Activated T-helper 1 cell treated with anti-CD3 and anti-CD28 coated beads, Interleukin-12 subunit alpha, Interleukin-12 subunit beta, Interleukin-2, Interleukin-4 antibody, amounts not matched to agents 30 ng/mL and 10 ng/mL and 1 ng/mL, durations not matched to agents 14 hours and 24 hours and 36 hours (primary cell): ENCODE results near the gene SPATA20. TPM values are rescaled to one million over a fixed set of nuclear protein-coding genes. Genes with fewer than 3 reads are reported as not detected.

ENCODE experiments used
- DNase-seq: peaks from one replicate; pipeline ENCODE4 v3.0.0; 2021; ENCODE audit warnings: low spot score
- H3K27ac Mint-ChIP-seq: one replicate; pipeline ENCODE4 v1.8.0; 2021; ENCODE audit warnings: mild to moderate bottlenecking, mixed read lengths
- H3K27me3 Mint-ChIP-seq: one replicate; pipeline ENCODE4 v1.8.0; 2022; ENCODE audit warnings: mild to moderate bottlenecking, moderate library complexity, mixed read lengths; ENCODE audit not compliant: insufficient read depth
- H3K36me3 Mint-ChIP-seq: one replicate; pipeline ENCODE4 v1.8.0; 2021; ENCODE audit warnings: low read depth, mixed read lengths
- H3K4me1 Mint-ChIP-seq: one replicate; pipeline ENCODE4 v1.8.0; 2021; ENCODE audit warnings: low read depth, mixed read lengths
- H3K4me3 Mint-ChIP-seq: one replicate; pipeline ENCODE4 v1.8.0; 2021; ENCODE audit warnings: mild to moderate bottlenecking, moderate library complexity, mixed read lengths
- H3K9me3 Mint-ChIP-seq: one replicate; pipeline ENCODE4 v1.8.0; 2021; ENCODE audit warnings: mixed read lengths
- intact Hi-C: fragments of 100-400 bp; cut with micrococcal nuclease; formaldehyde crosslinking; loops from one replicate; pipeline ENCODE4 v1.15.1; 2024
- total RNA-seq: library from RNA; stranded (reverse); gene quantifications from 2 replicates; pipeline ENCODE4 v1.2.3, GENCODE V29; 2022

The SPATA20 gene
- total RNA-seq, 1 donor from 2014 or later: 20.5 TPM

GRCh38 chr17:50583641-50584040 lies 36.7 kb downstream of the SPATA20 start:
- Mint-ChIP-seq H3K36me3 (no peaks in the 10 kb centered on the region), H3K27me3 (peaks cover 18% of the 10 kb centered on the region), H3K9me3 (no peaks in the 10 kb centered on the region), H3K27ac (no peak overlapping the region), H3K4me3 (no peak overlapping the region), H3K4me1 (no peaks in the 10 kb centered on the region)
- DNase-seq: no peak
- intact Hi-C loops: no loop called here

DNA sequence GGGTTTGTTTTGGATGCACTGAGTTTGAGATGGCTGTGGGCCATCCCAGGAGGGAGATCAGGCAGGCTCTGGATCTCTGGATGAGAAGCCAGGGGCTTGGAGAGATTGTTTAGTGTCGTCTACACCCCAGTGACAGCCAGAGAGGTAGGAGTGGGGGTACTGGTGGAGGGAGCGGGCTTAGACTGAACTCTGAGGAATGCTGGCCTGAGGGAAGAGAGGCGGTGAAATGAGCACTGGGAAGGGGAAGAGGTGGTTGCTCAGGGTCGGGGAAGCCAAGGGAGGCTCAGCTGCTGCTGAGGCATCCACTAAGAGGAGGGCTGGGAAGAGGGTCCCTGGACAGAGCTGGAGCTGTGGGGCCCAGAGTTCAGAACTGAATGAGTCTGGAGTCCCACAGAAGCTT lies 37.1 kb downstream of the SPATA20 start:
- Mint-ChIP-seq H3K27ac (no peak overlapping the region), H3K4me1 (no peaks in the 10 kb centered on the region), H3K9me3 (no peaks in the 10 kb centered on the region), H3K4me3 (no peak overlapping the region), H3K27me3 (peaks cover 13% of the 10 kb centered on the region), H3K36me3 (no peaks in the 10 kb centered on the region)
- intact Hi-C loops: no loop called here
- no peak for DNase-seq

DNA sequence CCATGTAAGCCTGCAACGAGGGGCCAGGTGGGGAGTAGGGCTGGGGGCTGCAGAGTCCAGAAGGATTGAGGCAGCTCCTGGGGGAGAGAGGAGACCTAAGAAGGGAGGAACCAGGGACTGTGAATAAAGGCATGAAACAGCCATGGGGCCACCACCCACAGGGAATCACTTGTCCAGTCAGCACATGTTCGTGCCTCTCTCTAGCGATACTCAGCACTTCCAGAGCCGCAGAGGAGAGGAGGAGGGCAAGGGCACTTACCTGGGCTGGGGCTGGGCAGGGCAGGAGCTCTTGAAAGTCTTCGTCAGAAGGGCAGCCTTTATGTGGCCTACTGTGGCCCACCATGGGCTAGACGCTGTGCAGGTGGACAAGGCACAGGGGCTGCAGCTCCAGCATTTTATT lies 37.8 kb downstream of the SPATA20 start:
- Mint-ChIP-seq H3K27me3 (peaks cover 12% of the 10 kb centered on the region), H3K4me1 (no peaks in the 10 kb centered on the region), H3K9me3 (no peaks in the 10 kb centered on the region), H3K36me3 (no peaks in the 10 kb centered on the region), H3K27ac (no peak overlapping the region), H3K4me3 (no peak overlapping the region)
- no peak for DNase-seq
- intact Hi-C loops: no loop called here

DNA sequence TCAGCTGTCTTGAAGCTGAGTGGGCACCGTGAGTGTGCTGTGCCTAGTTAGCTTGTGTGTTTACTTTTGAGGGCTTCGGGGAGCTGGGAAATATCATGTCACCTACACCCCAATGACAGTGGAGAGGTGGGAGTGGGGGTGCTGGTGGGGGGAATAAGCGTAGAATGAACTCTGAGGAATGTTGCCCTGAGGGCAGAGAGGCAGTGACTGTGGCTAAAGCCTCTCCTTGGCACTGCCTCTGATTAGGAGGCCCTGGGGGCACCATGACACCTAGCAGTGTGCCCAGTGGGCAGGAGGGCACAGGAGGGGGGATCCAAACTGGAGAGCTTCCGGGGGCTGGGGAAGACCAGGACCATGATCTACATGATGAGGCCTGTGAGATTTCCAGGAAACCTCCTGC lies 38.4 kb downstream of the SPATA20 start:
- no peaks in the 10 kb centered on the region for H3K4me1 Mint-ChIP-seq
- H3K27ac Mint-ChIP-seq: no peak overlapping the region
- H3K36me3 Mint-ChIP-seq: no peaks in the 10 kb centered on the region
- intact Hi-C loops: no loop called here
- peaks cover 12% of the 10 kb centered on the region for H3K27me3 Mint-ChIP-seq
- no peaks in the 10 kb centered on the region for H3K9me3 Mint-ChIP-seq
- no peak overlapping the region for H3K4me3 Mint-ChIP-seq
- no peak for DNase-seq

GRCh38 chr17:50585891-50586290 lies 38.9 kb downstream of the SPATA20 start:
- intact Hi-C loops: no loop called here
- no peak for DNase-seq
- no peaks in the 10 kb centered on the region for H3K9me3 Mint-ChIP-seq
- no peak overlapping the region for H3K4me3 Mint-ChIP-seq
- H3K4me1 Mint-ChIP-seq: no peaks in the 10 kb centered on the region
- peaks cover 11% of the 10 kb centered on the region for H3K27me3 Mint-ChIP-seq
- no peak overlapping the region for H3K27ac Mint-ChIP-seq
- no peaks in the 10 kb centered on the region for H3K36me3 Mint-ChIP-seq

DNA sequence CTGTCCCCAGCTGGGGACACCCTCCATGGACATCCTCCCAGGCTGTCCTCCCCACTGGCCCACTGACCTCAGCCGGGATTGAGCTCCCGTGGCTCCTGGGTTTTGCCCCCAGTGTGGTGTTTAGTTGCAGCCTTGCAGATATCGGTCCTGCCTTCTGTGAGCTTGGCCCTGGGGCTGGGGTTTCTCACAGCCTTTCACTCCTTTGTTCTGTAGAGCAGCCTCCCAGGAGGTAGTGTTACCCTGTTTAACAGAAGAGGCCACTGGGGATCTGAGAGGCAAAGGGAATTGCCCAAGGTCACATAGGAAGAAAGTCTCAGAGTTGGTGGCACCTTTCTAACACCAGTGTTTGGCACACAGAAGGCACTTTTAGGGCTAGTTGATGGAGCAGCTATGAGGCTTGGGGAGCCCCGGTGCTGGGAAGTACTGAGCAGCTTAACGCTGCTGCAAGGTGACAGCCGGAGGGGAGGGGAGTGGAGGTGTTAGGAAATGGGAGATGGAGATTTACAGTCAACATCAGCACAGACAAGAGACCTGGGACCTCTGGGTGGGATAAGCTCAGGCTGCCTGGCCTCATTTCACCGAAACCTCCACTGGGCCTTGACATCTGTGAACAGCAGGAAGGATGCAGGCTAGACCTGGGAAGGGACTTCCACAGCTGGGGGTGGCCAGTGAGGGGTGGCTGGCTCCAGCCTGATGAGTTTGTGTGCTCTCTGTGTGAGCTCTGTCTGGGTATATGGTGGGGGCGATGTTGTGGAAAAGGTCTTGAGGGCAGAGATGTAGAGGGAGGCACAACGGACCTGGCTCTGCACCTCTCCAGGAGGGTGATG lies 39.7 kb downstream of the SPATA20 start:
- Mint-ChIP-seq H3K27ac (no peak overlapping the region), H3K4me3 (no peak overlapping the region), H3K36me3 (no peaks in the 10 kb centered on the region), H3K27me3 (peaks cover 9% of the 10 kb centered on the region), H3K4me1 (no peaks in the 10 kb centered on the region), H3K9me3 (no peaks in the 10 kb centered on the region)
- intact Hi-C loops: no loop called here
- no peak for DNase-seq

- DNase-seq: no peak
- H3K4me3 Mint-ChIP-seq: no peak overlapping the region
- H3K27ac Mint-ChIP-seq: no peak overlapping the region
- H3K4me1 Mint-ChIP-seq: no peaks in the 10 kb centered on the region
- H3K27me3 Mint-ChIP-seq: peaks cover 9% of the 10 kb centered on the region
- no peaks in the 10 kb centered on the region for H3K9me3 Mint-ChIP-seq
- no peaks in the 10 kb centered on the region for H3K36me3 Mint-ChIP-seq
- intact Hi-C loops: no loop called here
Observed at GRCh38 chr17:50587571-50587970, 40.6 kb downstream of the SPATA20 start.

GRCh38 chr17:50588391-50589049 lies 41.5 kb downstream of the SPATA20 start:
- Mint-ChIP-seq H3K27ac (no peak overlapping the region), H3K4me1 (no peaks in the 10 kb centered on the region)

GRCh38 chr17:50589095-50589705 lies 42.2 kb downstream of the SPATA20 start:
- H3K27ac Mint-ChIP-seq: no peak overlapping the region
- no peak overlapping the region for H3K4me3 Mint-ChIP-seq
- peaks cover 8% of the 10 kb centered on the region for H3K27me3 Mint-ChIP-seq
- no peak for DNase-seq
- H3K36me3 Mint-ChIP-seq: no peaks in the 10 kb centered on the region
- no peaks in the 10 kb centered on the region for H3K9me3 Mint-ChIP-seq
- no peaks in the 10 kb centered on the region for H3K4me1 Mint-ChIP-seq
- intact Hi-C loops: no loop called here

More at GRCh38 chr17:50588391-50589049, 41.5 kb downstream of the SPATA20 start:
- no peak for DNase-seq
- Mint-ChIP-seq H3K27me3 (peaks cover 6% of the 10 kb centered on the region), H3K36me3 (no peaks in the 10 kb centered on the region), H3K4me3 (no peak overlapping the region), H3K9me3 (no peaks in the 10 kb centered on the region)
- intact Hi-C loops: no loop called here

DNA sequence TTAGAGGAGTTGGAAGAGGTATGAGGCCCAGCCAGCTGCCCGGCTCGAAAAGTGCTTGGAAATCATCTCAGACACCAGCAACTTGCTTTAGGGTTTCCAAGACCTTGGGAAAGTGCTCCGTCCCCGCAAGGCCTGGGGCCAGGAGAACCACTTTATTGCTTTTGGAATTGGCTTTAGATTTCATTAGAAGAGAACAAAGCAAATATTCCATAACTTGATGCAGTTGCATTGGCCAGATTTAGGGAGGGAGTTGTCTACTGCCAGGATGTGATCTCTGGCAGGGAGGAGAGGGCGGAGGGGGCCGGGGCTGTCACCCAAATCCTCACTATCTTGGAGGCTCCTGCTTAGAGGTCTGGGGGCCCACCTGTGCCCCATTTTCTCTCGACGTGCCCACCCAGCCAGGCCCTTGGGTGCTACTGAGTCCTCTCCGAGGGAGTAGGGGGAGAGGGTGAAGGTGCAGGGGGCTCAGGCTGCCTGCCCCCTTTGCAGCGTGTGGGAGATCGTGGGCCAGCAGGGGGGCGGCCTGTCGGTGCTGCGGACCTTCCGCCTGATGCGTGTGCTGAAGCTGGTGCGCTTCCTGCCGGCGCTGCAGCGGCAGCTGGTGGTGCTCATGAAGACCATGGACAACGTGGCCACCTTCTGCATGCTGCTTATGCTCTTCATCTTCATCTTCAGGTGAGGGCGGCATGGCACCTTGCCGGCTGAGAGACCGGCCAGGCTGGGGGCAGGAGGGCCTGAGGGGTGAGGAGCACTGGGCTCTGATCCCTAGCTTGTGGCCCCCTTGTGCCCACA lies 44.2 kb downstream of the SPATA20 start:
- H3K27ac Mint-ChIP-seq: no peak overlapping the region
- no peaks in the 10 kb centered on the region for H3K4me1 Mint-ChIP-seq
- H3K36me3 Mint-ChIP-seq: no peaks in the 10 kb centered on the region
- H3K9me3 Mint-ChIP-seq: no peaks in the 10 kb centered on the region
- intact Hi-C loops: no loop called here
- no peak overlapping the region for H3K4me3 Mint-ChIP-seq
- peaks cover 5% of the 10 kb centered on the region for H3K27me3 Mint-ChIP-seq
- no peak for DNase-seq

- Mint-ChIP-seq H3K4me1 (no peaks in the 10 kb centered on the region), H3K27ac (no peak overlapping the region), H3K9me3 (no peaks in the 10 kb centered on the region), H3K4me3 (no peak overlapping the region), H3K36me3 (no peaks in the 10 kb centered on the region), H3K27me3 (peaks cover 3% of the 10 kb centered on the region)
- no peak for DNase-seq
- intact Hi-C loops: no loop called here
Observed at GRCh38 chr17:50593321-50593720, 46.3 kb downstream of the SPATA20 start.

DNA sequence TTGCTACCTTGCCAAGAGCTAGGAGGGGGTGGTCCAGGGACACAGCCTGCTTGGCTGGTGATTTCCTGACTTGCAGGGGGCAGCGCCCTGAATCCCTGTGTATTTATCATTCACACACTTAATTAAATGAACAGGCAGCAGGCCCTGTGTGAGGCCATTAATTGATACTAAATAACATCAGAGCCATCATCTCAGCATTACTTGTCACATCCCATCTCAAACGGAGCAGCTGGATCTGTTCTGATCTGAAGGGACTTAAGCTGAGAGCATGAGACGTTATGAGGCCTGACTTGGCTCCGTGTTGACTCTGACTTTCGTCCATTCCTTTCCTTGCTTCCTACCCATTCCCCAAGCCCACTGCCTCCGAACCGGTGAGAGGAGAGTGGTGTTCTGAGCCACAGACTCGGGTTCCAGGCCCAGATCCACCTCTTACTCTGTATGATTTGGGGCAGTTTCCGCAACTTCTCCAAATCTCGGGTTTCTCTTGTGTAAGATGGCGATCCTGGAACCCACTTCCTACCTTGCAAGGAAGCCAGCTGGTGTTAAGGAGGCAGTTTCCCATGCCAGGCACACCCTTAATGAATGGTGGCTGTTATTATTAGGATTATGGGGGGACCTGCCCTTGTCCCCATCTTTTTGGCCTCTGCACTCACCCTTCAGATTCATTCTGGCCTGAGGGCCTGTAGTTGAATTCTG lies 47.3 kb downstream of the SPATA20 start:
- no peak overlapping the region for H3K27ac Mint-ChIP-seq
- intact Hi-C loops: no loop called here
- no peaks in the 10 kb centered on the region for H3K9me3 Mint-ChIP-seq
- no peaks in the 10 kb centered on the region for H3K36me3 Mint-ChIP-seq
- no peaks in the 10 kb centered on the region for H3K4me1 Mint-ChIP-seq
- no peak overlapping the region for H3K4me3 Mint-ChIP-seq
- DNase-seq: no peak
- H3K27me3 Mint-ChIP-seq: peaks cover 3% of the 10 kb centered on the region
